Caki2 (cell line): ENCODE measurements around the gene WFDC13. TPM values are rescaled to one million over a fixed set of nuclear protein-coding genes. Genes with fewer than 3 reads are reported as not detected.

Source experiments
- DNase-seq: peaks from one replicate; pipeline ENCODE4 v3.0.0-alpha.2; 2015; ENCODE audit warnings: low read depth
- in situ Hi-C: cut with HindIII; loops from 2 replicates; pipeline ENCODE4 v1.10.0; 2016; ENCODE audit warnings: low sequenced_read_pairs, low pct_unique_long_range_greater_than_20kb, mixed read lengths
- total RNA-seq: library from RNA; depleted of rRNA; stranded (reverse); fragments of >200 nt; shearing (Covaris generic); gene quantifications from 2 replicates; pipeline ENCODE4 v1.2.3, GENCODE V29; 2014; ENCODE audit warnings: low replicate concordance; rRNA removed

Gene WFDC13
- total RNA-seq, 1 experiment from 2014 or later, result not detected

- no peak for DNase-seq
- in situ Hi-C loops, result no loop called here
Measured at GRCh38 chr20:45752746-45753145, 50.9 kb downstream of the WFDC13 start.

- DNase-seq, result no peak
- in situ Hi-C loops, result no loop called here
Measured at GRCh38 chr20:45758096-45758495, 56.3 kb downstream of the WFDC13 start.

Other genes with a start within 250 kb of the WFDC13 start
- gene WFDC2, start 232.3 kb upstream of the WFDC13 start, total RNA-seq, result not detected in 2 replicates
- gene SPINT3, start 186.4 kb upstream of the WFDC13 start, total RNA-seq, result not detected in 2 replicates
- not detected in 2 replicates for gene WFDC6, start 162.6 kb upstream of the WFDC13 start, total RNA-seq
- not detected in 2 replicates for gene EPPIN, start 154.6 kb upstream of the WFDC13 start, total RNA-seq
- not detected in 2 replicates for gene WFDC8, start 122.8 kb upstream of the WFDC13 start, total RNA-seq
- gene WFDC10A, start 72.3 kb upstream of the WFDC13 start, total RNA-seq, result not detected in 2 replicates
- not detected in 2 replicates for gene WFDC9, start 70.8 kb upstream of the WFDC13 start, total RNA-seq
- not detected in 2 replicates for gene WFDC11, start 31.8 kb upstream of the WFDC13 start, total RNA-seq
- not detected in 2 replicates for gene WFDC10B, start 3.0 kb downstream of the WFDC13 start, total RNA-seq
- gene SPINT4, start 20.3 kb downstream of the WFDC13 start, total RNA-seq, result not detected in 2 replicates
- not detected in 2 replicates for gene WFDC3, start 89.8 kb downstream of the WFDC13 start, total RNA-seq
- 74.3 and 111 TPM in 2 replicates for gene DNTTIP1, start 89.9 kb downstream of the WFDC13 start, total RNA-seq
- 112 and 164 TPM in 2 replicates for gene UBE2C, start 110.6 kb downstream of the WFDC13 start, total RNA-seq
- gene TNNC2, start 125.3 kb downstream of the WFDC13 start, total RNA-seq, result not detected in 2 replicates
- gene SNX21, start 131.8 kb downstream of the WFDC13 start, total RNA-seq, result 72.8 and 87.6 TPM in 2 replicates
- gene ACOT8, start 155.4 kb downstream of the WFDC13 start, total RNA-seq, result 43.3 and 48.7 TPM in 2 replicates
- 4.3 and 5.8 TPM in 2 replicates for gene ZSWIM3, start 155.6 kb downstream of the WFDC13 start, total RNA-seq
- gene ZSWIM1, start 179.2 kb downstream of the WFDC13 start, total RNA-seq, result 6.3 and 9.8 TPM in 2 replicates
- 0.43 TPM in 1 of 2 replicates, not detected in the other for gene SPATA25, start 185.6 kb downstream of the WFDC13 start, total RNA-seq
- gene NEURL2, start 189.2 kb downstream of the WFDC13 start, total RNA-seq, result 3.4 and 5.2 TPM in 2 replicates
- 96.4 and 123 TPM in 2 replicates for gene CTSA, start 189.3 kb downstream of the WFDC13 start, total RNA-seq
- 6.5 and 9.1 TPM in 2 replicates for gene PLTP, start 210.1 kb downstream of the WFDC13 start, total RNA-seq
- 5.2 and 14.2 TPM in 2 replicates for gene PCIF1, start 232.6 kb downstream of the WFDC13 start, total RNA-seq